Mammary epithelial cell (primary cell): ENCODE measurements around the gene TUBGCP5.

ENCODE experiments used
- CTCF ChIP-seq, 2 donors: IDR thresholded peaks in 1 of 2; conservative IDR thresholded peaks in 1 of 2; 2 replicates each; pipeline ENCODE4 v1.5.1; 2011 to 2012; ENCODE audit warnings: inconsistent platforms in 2 of 2, low read length in 2 of 2, mild to moderate bottlenecking in 2 of 2, control low read depth in 1 of 2, low read depth in 1 of 2; ENCODE audit not compliant: insufficient read depth in 1 of 2; ENCODE audit errors: extremely low read depth in 1 of 2
- EZH2 ChIP-seq: IDR thresholded peaks from 2 replicates; pipeline ENCODE4 v1.6.1; 2012; ENCODE audit warnings: low read length, inconsistent platforms, borderline replicate concordance

GRCh38 chr15:22963641-22964040, 75.7 kb downstream of the TUBGCP5 start:
- TF ChIP-seq CTCF (conservative IDR thresholded peaks at IDR 0.05 in 1 of 2, IDR thresholded peaks at IDR 0.05 in 1 of 2; ENCODE audit: extremely low read depth in 1 of 2, insufficient read depth in 1 of 2, low read depth in 1 of 2, low read length in 2 of 2) (no peak), EZH2 (no peak)
